SKM-1 treated with dmso at 0.1 percent for 144 hours (cell line): ENCODE data around the gene TMEM117.
"Not testable (repeated sequence)": the region's sequence is repeated elsewhere in the genome, so short reads cannot be mapped to it uniquely, and the experiment has no call there.

Experiments
- DNase-seq: peaks from one replicate; lab custom pipeline; 2025; ENCODE audit not compliant: unreplicated experiment; lab: John Stamatoyannopoulos, UW

Gene TMEM117

DNA sequence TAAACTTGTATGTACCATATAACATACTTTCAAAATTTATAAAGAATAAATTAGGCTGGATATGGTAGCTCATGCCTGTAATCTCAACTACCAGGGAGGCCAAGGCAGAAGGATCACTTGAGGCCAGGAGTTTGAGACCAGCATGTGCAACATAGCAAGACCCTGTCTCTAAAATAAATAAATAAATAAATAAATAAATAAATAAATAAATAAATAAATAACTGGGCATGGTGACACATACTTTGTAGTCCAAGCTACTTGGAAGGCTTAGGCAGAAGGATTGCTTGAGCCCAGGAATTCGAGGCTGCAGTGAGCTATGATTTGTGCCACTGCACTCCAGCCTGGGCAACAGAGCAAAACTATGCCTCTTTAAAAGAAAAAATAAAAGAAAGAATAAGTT lies 359.8 kb downstream of the TMEM117 start:
- not testable (repeated sequence) for DNase-seq

DNA sequence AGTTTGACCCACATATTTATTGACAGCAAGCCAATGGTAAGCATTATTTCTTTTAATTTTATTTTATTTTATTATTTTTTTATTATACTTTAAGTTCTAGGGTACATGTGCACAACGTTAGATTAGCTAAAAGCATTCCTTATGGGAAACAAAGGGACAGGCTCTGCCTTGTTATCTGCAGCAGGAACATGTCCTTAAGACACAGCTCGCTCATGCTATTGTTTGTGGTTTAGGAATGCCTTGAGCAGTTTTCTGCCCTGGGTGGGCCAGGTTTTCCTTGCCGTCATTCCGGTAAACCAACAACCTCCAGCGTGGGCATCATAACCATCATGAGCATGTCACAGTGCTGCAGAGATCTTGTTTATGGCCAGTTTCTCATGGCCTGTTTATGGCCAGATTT lies 370.2 kb downstream of the TMEM117 start:
- DNase-seq = no peak

DNA sequence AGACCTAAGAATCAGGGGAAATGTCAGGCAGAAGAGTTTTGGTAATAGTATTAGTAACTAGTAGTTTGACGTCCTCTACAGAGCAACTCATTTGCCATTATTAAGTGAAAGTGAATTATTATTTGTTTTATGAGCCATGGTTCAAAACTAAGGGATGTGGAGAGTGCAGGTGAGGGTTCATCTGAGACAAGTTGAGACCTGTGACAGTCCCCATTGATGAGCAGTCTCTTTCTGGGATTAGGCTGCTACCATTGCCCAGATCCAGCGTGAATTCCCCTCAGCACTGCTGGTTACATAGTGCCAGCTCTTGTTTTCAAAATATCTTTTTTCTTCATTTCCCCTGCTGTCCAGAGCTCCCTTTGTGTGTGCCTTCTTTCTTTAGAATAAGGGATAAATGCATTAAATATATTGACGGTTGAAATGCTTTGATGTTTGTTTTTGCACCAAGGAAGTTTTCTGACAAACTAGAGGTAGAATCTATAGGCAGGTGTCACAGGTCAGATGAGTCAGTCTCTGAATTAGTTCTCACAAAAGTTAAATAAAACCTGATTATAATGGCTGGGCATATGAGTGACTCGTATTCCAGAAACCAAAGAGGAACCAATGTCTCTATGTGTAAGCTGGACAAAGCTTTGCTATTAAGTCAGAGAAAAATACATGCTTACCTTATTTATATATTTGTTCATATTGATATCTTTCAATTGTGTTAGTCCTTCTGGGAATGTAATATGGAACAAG lies 381.4 kb downstream of the TMEM117 start:
- no peak for DNase-seq

DNA sequence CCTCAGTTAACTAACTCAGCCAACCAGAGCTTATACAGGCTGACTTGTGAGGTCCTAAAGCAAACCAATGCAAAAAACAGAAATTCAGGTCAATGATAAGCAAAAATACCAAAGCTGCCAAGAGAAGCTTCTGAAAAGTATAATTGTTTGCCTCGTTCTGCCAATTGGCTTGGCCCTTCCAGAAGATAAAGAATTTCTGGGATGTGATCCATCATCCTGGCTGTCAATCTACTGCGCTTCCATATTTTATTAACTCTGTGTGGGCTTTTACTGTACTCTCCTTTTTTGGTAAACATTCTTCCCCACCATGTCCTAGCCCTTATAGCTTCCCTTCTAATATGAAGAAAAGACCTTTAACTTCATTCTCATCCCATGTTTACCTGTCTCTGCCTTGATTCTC lies 387.9 kb downstream of the TMEM117 start:
- DNase-seq = no peak

DNA sequence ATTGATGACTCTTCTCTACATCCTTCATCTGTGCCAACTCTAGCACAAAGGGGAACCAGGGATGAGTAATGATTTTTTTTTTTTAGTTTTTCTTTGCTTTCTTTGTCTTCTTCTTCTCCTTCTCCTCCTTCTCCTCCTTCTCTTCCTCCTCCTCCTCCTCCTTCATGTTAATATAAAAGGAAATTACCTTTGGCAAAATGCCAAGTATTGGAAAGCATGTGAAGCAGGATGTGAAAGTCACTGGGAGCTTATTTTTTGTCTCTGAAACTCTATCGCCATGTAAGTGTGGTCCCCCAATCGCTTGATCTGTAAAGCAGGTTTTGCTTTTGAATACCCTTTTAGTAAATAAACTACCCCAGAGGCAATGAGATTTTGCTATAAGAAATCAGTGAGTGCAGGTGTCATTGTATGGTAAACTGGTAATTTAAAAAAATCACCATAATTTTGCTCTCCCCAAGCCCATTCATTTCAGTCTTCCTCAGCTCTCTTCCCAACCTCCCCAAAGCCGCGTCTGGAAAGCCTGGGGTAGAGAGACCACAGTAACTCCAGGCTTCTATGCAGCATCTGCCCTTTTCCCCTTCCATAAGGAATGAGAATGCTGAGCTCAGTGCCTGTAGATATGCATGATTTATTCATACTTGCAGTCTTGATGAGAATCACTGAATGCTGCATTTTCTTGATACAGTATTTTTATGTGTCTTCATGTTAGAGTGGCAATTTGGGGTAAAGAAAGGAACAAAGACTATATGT lies 388.7 kb downstream of the TMEM117 start:
- no peak for DNase-seq

DNA sequence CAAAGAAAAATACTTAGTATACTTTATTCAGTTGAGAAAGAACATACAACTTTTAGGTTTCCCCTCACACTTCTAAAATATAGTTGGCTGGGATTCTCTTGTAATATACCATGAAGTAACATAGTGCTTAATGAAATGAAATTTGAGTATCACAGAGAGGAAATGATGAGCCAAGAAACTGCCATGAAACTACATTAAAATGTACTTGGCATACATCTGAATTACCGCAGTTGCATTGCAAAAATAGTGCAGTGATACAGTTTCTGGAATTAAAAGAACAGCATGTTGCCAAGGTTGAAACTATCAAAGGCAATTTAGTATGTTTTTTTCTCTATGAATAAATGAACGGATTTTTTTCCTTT lies 389.2 kb downstream of the TMEM117 start:
- no peak for DNase-seq

DNA sequence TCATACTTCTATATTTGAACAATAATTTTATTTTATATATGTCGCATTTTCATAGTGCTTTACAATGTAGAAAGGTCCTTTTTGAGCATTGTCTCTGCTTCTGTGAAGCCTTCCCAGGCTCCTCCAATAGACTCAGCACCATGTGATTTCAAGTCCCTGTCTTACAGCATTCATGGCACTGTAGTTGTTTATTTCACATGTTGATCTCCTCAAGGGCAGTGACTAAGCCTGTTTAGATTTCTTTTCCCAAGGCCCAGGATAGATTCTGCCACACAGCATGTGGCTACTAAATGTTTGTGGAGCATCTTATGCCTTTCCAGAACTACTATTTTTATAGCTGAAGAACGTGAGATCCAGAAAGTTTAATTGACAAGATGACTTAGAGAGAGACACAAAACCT lies 391.7 kb downstream of the TMEM117 start:
- no peak for DNase-seq

DNA sequence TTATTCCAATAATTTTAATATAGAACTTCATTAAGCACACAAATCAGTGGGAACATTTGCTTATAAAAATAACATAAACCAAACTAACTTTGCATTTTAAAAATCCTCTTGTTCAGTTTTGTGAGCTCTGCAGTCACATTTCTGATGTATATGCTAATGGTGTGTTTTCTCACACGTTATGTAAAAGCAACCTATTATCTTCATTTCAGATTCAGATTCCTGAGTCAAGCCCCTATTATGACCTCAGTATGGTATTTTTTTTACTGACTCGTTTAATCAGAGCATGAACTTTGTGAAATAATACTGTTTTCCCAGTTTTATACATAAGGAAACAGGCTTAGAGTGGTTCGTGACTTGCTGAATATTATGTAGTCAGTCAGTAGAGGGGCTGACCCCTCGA lies 394.0 kb downstream of the TMEM117 start:
- no peak for DNase-seq

DNA sequence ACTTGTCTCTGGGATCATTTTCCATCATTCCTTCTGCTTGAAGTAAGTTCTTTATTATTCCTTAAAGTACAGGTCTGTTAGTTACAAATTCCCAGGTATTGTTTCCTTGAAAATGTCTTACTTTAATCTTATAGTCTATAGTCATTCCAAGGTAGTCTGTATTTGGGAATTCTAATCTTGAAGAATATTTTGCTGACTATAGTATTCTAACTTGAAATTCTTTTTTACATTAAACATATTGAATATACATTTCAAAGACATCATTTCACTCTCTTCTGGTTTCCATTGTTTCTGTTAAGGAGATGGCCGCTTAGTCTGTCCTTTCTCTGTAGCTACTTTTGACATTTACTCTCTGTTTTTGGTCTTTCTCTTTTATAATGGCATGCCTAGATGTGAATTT lies 399.8 kb downstream of the TMEM117 start:
- no peak for DNase-seq

DNA sequence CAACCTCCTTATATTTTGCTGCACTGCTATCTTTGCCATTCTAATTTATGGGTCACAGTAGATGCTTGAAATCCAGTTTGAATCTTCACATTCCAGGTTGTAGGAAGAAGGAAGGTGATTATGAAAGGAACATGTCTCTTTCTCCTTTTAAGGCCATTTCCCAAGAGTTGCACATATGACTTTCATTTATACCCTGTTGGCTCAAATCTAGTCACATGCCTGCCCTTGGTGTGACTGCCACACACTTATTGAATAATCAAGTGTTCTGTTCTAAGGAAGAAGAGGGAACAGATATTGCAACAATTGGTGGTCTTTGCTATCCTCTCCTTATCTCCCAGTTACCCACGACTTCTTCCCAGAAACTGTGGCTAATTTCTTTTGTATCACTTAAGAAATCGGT lies 404.3 kb downstream of the TMEM117 start:
- no peak for DNase-seq

DNA sequence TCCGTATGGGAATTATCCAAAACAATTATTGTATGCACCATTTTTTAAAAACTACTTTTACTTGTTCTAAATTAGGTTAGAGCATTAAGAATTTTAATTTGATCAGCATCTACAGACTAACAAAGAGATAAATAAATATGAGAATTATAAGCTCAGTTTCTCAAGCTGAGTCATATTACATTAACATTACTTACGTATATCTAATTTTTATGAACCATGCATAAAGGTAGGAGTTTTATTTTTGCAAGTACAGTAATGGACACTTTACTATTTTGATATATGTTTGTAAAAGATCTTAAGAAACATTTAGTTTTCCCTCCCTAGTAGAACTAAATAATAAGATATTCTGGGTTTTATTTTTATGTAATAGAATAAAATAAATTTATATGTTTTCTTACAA lies 410.1 kb downstream of the TMEM117 start:
- no peak for DNase-seq

DNA sequence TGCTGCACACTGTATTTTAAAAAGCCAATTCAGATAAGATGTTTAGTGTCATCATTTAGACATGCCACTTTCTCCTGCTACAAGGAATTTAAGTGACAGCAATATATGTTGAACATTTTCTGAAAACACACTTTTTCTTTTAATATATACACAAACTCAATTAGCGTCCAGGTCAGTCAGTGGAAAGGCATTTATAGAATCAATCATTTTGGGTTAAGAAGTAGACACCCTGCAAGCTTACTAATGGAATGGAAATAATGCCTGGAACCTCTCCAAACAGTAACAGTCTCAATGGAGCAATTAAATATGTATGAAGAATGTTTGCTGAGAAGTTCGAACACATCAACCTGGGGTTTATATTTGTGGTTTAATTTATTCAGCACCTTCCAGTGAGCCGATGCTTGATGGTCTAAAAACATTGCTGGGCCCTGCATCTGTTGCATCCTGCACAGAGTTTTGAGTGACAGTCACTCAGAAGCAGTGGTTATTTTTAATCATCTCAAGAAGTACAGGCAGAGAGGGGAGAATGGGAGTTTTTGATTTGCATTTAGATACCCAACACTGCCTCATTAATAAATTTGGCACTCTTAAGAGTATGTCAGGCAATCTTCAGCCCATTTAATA lies 410.7 kb downstream of the TMEM117 start:
- no peak for DNase-seq

DNA sequence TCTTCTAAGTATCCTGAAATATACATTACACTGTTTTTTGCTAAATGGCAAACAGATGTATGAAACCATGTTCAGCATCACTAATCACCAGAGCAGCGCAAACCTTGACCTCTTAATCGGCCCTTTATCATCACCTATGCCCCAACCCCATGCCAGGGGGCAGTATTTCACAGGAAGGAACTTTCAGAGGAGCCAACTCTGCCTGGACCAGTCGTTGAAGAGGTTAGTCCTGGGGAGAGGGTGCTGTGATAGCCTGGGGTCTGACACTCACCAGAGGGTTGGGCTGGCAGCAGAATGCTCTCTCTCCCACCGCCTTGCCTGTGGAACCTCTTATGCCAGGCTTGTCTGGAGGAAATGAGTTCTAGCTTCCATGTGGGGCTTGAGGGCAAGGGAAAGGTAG lies 411.7 kb downstream of the TMEM117 start:
- no peak for DNase-seq

DNA sequence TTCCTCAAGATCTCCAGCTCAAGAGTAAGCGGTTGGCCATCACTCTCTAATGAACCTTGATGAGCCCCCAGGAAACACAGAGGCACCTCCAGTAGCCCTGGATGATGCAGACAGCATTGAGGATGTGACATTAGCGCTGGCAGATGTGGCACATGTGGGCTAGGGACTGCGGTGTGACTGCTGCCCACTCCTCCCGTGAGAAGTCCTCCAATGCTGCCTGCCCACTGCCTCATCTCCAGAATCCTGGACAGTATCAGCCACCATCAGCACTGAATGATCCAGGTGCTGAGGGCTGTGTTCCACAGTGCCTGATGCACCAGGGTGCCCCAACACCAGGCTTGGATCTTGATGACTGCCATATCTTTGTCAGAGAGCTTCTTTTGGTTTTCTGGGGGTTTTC lies 412.6 kb downstream of the TMEM117 start:
- DNase-seq = no peak

DNA sequence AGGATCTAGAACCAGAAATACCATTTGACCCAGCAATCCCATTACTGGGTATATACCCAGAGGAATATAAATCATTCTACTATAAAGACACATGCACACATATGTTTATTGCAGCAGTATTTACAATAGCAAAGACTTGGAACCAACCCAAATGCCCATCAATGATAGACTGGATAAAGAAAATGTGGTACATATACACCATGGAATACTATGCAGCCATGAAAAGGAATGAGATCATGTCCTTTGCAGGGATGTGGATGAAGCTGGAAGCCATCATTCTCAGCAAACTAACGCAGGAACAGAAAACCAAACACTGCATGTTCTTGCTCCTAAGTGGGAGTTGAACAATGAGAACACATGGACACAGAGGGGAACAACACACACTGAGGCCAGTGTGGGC lies 414.6 kb downstream of the TMEM117 start:
- DNase-seq = not testable (repeated sequence)

DNA sequence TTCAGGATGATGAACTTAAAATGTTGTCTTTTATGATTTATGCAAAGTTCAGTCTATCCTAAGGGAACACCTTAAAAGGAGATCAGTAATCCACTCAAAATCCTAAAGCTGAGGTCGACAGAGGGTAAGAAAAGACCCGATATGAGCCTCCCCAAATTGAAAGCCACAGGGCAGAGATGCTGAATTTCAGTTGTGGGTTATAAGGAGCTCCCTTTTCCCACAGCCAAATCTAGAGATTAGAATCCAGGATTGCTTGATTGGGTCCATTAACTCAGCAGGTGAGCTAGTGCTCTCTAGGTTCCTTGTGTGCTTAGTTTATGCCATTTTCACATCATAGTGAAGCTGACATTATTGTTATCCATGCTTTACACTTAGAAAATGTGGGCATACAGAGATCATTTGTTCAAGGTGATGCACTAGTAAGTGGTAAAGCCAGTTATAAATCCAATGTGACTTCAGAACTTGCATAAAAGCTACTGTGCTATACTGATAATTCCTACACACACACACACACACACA lies 417.5 kb downstream of the TMEM117 start:
- no peak for DNase-seq

DNA sequence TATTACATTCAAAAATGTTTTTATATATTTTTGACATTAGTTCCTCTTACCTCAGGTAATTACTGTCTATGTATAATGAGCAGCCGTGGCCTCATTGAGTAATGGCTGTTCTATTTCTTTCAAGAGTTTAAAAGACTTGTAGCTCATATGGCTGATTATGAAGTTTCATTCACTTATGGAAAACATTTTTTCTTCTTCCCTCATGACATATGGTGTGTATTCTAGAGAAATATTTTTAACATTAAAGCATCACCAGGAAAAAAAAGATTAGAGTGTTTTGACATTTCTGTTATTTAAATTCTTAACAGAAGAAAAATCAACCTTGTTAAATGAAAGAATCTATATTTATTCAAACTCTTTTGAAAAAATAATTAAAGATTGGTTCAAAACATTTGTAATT lies 422.4 kb downstream of the TMEM117 start:
- no peak for DNase-seq

DNA sequence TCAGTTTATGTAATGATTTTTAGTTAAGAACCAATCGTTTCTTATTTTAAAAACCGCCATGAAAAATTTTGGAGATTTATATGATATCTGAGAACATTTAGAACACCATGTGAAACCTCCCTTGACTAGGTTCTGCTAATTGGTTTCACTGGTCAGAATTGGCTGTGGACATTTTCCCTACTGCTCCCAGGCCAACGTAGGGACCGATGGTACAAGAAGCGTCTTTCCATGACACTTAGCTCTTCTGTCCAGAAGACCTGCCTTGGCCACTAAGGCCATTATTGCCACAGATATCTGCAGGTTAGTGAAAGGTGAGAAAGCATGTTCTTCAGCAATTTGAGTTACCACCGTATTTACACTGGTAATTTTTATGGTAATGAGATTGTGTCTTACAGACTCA lies 424.0 kb downstream of the TMEM117 start:
- no peak for DNase-seq

DNA sequence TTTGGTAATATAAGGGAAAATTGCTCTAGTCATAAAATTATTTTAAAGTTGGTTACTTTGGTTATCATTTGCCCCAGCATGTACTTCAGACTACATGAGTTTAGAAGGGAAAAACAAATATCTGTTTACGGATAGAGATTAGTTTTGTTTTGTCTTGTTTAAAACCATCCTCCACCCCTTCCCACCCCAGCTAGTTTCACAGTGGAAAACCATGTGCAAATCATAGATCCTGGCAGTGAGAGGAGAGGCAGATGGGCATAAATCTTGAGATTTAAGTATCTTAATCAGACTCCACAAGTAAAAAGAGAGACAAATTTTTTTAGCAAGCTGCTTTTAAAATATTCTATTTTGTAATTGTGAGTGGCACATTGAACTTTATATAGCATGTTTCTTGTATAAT lies 424.7 kb downstream of the TMEM117 start:
- no peak for DNase-seq

DNA sequence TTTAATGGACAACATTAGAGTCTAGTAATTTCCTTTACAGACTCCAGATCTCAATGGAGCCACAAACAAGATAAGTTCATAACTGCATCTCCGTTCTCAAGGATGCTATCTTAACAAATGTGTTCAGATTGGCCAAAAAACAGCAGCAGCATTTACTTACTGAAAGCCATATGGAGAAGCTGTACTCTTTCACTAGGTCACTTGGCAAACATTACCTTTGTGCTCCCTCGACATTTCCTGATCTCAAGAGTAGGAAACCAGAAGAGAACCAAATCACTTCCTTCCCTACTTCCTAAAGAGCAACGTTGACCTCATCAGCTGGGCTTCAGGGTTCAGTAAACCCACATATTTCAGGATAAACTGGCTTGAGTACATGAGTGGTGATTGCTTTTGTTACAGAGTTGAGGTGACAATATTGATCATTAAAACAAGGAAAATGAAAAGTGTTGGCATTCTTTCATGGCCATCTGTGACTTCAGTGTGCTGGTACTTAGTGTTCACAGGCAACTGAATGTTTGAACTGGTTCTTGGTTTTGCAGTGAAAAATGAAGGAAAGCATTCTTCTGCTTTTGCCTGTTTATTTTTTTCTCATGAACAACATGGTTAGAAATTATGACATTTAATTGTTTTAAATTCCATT lies 449.6 kb downstream of the TMEM117 start:
- no peak for DNase-seq

DNA sequence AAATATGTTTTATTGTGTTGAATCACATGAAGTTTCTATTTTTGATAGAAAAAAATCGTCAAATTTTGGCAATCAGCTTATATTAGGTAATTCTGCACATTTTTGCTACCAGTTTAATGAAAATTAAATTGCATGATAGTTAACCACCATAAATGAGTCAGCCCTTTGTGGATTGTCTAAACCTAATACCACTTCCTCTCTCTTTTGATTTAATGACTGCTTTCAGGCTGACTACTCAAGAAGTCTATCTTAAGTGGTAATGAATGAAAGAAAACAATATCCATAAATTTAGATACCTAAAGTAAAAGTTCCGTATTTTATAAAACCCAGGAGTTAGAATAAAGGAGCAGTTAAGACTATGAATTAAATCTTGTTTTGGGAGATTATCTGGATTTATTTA lies 450.5 kb downstream of the TMEM117 start:
- no peak for DNase-seq
